SU-DHL-6 (cell line): ENCODE measurements around the gene SCYGR6.

ENCODE experiments used
- H2AFZ ChIP-seq: fragments of 200-600 bp; sonication (generic); 2 replicates; pipeline ENCODE4 v1.6.1; 2014; ENCODE audit warnings: low read depth, mild to moderate bottlenecking, moderate library complexity, mixed read lengths, antibody characterized with exemption, low read length; ENCODE audit not compliant: severe bottlenecking
- H3F3A ChIP-seq: fragments of 200-600 bp; shearing (Covaris generic); 2 replicates; pipeline ENCODE4 v1.6.0; 2016; ENCODE audit warnings: antibody characterized with exemption, mild to moderate bottlenecking; ENCODE audit not compliant: insufficient read depth
- H3K27ac ChIP-seq: fragments of 200-600 bp; sonication (generic); 2 replicates; pipeline ENCODE4 v1.5.1; 2016; ENCODE audit warnings: low read depth, mild to moderate bottlenecking, low read length, moderate library complexity, mixed read lengths
- H3K27me3 ChIP-seq: fragments of 200-600 bp; sonication (generic), shearing (Covaris generic); 2 replicates; pipeline ENCODE4 v1.6.0; 2014; ENCODE audit warnings: mild to moderate bottlenecking, low read length
- H3K36me3 ChIP-seq: fragments of 200-600 bp; sonication (generic); 2 replicates; pipeline ENCODE4 v1.6.1; 2014; ENCODE audit warnings: mild to moderate bottlenecking, low read length, mixed read lengths
- H3K4me2 ChIP-seq: fragments of 300-600, 200-600 bp; shearing (Covaris generic), sonication (generic); 2 replicates; pipeline ENCODE4 v1.6.0; 2014; ENCODE audit warnings: low read length, low read depth, mild to moderate bottlenecking; ENCODE audit not compliant: poor library complexity, severe bottlenecking
- H3K4me3 ChIP-seq: fragments of 200-600 bp; sonication (generic); 2 replicates; pipeline ENCODE4 v1.5.1; 2014; ENCODE audit warnings: antibody characterized with exemption, low read length, mild to moderate bottlenecking, mixed read lengths; ENCODE audit not compliant: insufficient read depth, poor library complexity, severe bottlenecking
- H3K79me2 ChIP-seq: fragments of 200-600 bp; sonication (generic); 2 replicates; pipeline ENCODE4 v1.6.1; 2014; ENCODE audit warnings: mild to moderate bottlenecking, low read length, moderate library complexity; ENCODE audit not compliant: insufficient read depth
- H3K9ac ChIP-seq: fragments of 200-600 bp; sonication (generic); 2 replicates; pipeline ENCODE4 v1.7.0; 2014; ENCODE audit warnings: mild to moderate bottlenecking, low read length
- H3K9me2 ChIP-seq: fragments of 200-600 bp; sonication (generic); replicated peaks from 2 replicates; pipeline ENCODE4 v1.6.1; 2014; ENCODE audit warnings: low read length; ENCODE audit not compliant: insufficient read depth
- H3K9me3 ChIP-seq: fragments of 200-600 bp; sonication (generic); 2 replicates; pipeline ENCODE4 v1.6.1; 2014; ENCODE audit warnings: low read length, mixed read lengths; ENCODE audit not compliant: insufficient read depth
- H4K20me1 ChIP-seq: fragments of 200-600 bp; sonication (generic); 2 replicates; pipeline ENCODE4 v1.6.1; 2014; ENCODE audit warnings: low read depth, mild to moderate bottlenecking, antibody characterized with exemption, low read length, moderate library complexity, mixed read lengths
- EZH2phosphoT487 ChIP-seq: fragments of 200-600 bp; sonication (generic), shearing (Covaris generic); conservative IDR thresholded peaks from 2 replicates; pipeline ENCODE4 v1.6.1; 2018; ENCODE audit warnings: mild to moderate bottlenecking, antibody characterized with exemption, low read length, moderate library complexity, mixed read lengths
- TF ChIP-seq, protein P1 (sequence below): fragments of 200-600 bp; sonication (generic); IDR thresholded peaks from one replicate; pipeline ENCODE4 v1.5.1; 2017; ENCODE audit warnings: antibody characterized with exemption, mild to moderate bottlenecking, low read length, moderate library complexity; ENCODE audit not compliant: insufficient read depth, poor library complexity, severe bottlenecking

The SCYGR6 gene

DNA sequence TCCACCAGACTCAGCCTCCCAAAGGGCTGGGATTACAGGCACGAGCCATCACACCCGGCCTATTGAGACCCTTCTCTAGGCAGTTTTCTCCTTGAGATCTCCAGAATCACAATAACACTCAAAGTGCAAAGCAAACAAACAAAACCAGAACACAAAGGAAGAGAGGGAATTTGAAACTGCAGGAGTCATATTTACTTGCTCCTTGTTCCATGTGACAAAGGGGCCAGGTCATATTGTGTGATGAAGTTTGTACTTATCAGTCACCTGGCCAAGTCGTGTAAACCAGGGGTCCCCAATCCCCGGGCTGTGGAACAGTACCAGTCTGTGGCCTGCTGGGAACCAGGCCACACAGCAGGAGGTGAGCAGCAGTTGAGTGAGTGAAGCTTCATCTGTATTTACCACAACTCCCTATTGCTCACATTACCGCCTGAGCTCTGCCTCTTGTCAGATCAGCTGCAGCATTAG is 47.7 kb upstream of the SCYGR6 start:
- H3K4me3 ChIP-seq, result no peak overlapping the region
- no peaks in the 10 kb centered on the region for H3K9me2 ChIP-seq
- no peak overlapping the region for H3K27ac ChIP-seq
- H3K79me2 ChIP-seq, result no peaks in the 10 kb centered on the region
- H2AFZ ChIP-seq, result no peak overlapping the region
- H3F3A ChIP-seq, result no peaks in the 10 kb centered on the region
- no peak overlapping the region for H3K4me2 ChIP-seq
- no peaks in the 10 kb centered on the region for H3K27me3 ChIP-seq
- H3K9me3 ChIP-seq, result no peaks in the 10 kb centered on the region
- no peaks in the 10 kb centered on the region for H4K20me1 ChIP-seq
- no peak for TF ChIP-seq EZH2phosphoT487
- TF ChIP-seq, protein P1, sequence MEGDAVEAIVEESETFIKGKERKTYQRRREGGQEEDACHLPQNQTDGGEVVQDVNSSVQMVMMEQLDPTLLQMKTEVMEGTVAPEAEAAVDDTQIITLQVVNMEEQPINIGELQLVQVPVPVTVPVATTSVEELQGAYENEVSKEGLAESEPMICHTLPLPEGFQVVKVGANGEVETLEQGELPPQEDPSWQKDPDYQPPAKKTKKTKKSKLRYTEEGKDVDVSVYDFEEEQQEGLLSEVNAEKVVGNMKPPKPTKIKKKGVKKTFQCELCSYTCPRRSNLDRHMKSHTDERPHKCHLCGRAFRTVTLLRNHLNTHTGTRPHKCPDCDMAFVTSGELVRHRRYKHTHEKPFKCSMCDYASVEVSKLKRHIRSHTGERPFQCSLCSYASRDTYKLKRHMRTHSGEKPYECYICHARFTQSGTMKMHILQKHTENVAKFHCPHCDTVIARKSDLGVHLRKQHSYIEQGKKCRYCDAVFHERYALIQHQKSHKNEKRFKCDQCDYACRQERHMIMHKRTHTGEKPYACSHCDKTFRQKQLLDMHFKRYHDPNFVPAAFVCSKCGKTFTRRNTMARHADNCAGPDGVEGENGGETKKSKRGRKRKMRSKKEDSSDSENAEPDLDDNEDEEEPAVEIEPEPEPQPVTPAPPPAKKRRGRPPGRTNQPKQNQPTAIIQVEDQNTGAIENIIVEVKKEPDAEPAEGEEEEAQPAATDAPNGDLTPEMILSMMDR, result no peak
- H3K36me3 ChIP-seq, result no peaks in the 10 kb centered on the region
- no peak overlapping the region for H3K9ac ChIP-seq

- no peak overlapping the region for H3K4me2 ChIP-seq
- no peak overlapping the region for H3K9ac ChIP-seq
These were observed 43.3 kb upstream of the SCYGR6 start for GRCh38 chr2:227767830-227768229.

GRCh38 chr2:227766373-227766883 is 41.9 kb upstream of the SCYGR6 start:
- TF ChIP-seq EZH2phosphoT487, result no peak
- TF ChIP-seq, protein P1, result peak; percentile 71
- Histone ChIP-seq H3K4me3 (no peak overlapping the region), H3K27me3 (no peaks in the 10 kb centered on the region), H3K9me3 (no peaks in the 10 kb centered on the region), H2AFZ (no peak overlapping the region), H3K36me3 (no peaks in the 10 kb centered on the region), H3K79me2 (no peaks in the 10 kb centered on the region), H4K20me1 (no peaks in the 10 kb centered on the region), H3K27ac (no peak overlapping the region), H3F3A (no peaks in the 10 kb centered on the region), H3K4me2 (no peak overlapping the region), H3K9ac (no peak overlapping the region), H3K9me2 (no peaks in the 10 kb centered on the region)

More at GRCh38 chr2:227767830-227768229, 43.3 kb upstream of the SCYGR6 start:
- Histone ChIP-seq H2AFZ (no peak overlapping the region), H3K9me3 (no peaks in the 10 kb centered on the region), H3K27ac (no peak overlapping the region), H3F3A (no peaks in the 10 kb centered on the region), H3K4me3 (no peak overlapping the region), H4K20me1 (no peaks in the 10 kb centered on the region), H3K9me2 (no peaks in the 10 kb centered on the region), H3K36me3 (no peaks in the 10 kb centered on the region), H3K79me2 (no peaks in the 10 kb centered on the region), H3K27me3 (no peaks in the 10 kb centered on the region)
- TF ChIP-seq, protein P1, result no peak
- no peak for TF ChIP-seq EZH2phosphoT487
